H9 (cell line): ENCODE measurements around the gene SRRM3. TPM values are rescaled to one million over a fixed set of nuclear protein-coding genes. Genes with fewer than 3 reads are reported as not detected.
A peak's percentile ranks its signal among the peaks of the same experiment; 100 is the strongest.

ENCODE experiments used
- DNase-seq: peaks from one replicate; pipeline ENCODE4 v3.0.0-alpha.2; 2017
- H2AFZ ChIP-seq: one replicate; pipeline ENCODE4 v1.6.1; 2013; ENCODE audit warnings: mild to moderate bottlenecking, low read length, control low read depth, moderate library complexity
- H2AK5ac ChIP-seq: 2 replicates; pipeline ENCODE4 v1.6.1; 2013; ENCODE audit warnings: low read length, control low read depth, mixed read lengths; ENCODE audit not compliant: insufficient read length
- H2BK120ac ChIP-seq: one replicate; pipeline ENCODE4 v1.6.1; 2013; ENCODE audit warnings: low read depth, mild to moderate bottlenecking, low read length, control low read depth, inconsistent platforms; ENCODE audit not compliant: poor library complexity, severe bottlenecking
- H2BK12ac ChIP-seq: 2 replicates; pipeline ENCODE4 v1.6.1; 2013; ENCODE audit warnings: low read length, control low read depth, mixed read lengths, low read depth; ENCODE audit not compliant: insufficient read length
- H2BK15ac ChIP-seq: 2 replicates; pipeline ENCODE4 v1.6.1; 2013; ENCODE audit warnings: low read depth, low read length, control low read depth
- H2BK20ac ChIP-seq: one replicate; pipeline ENCODE4 v1.6.1; 2013; ENCODE audit warnings: low read depth, mild to moderate bottlenecking, low read length, control low read depth, inconsistent platforms; ENCODE audit not compliant: poor library complexity, severe bottlenecking
- H2BK5ac ChIP-seq: 2 replicates; pipeline ENCODE4 v1.6.1; 2013; ENCODE audit warnings: low read length, control low read depth, mixed read lengths; ENCODE audit not compliant: insufficient read length
- H3K14ac ChIP-seq: 2 replicates; pipeline ENCODE4 v1.6.1; 2013; ENCODE audit warnings: low read length, control low read depth; ENCODE audit not compliant: insufficient read depth
- H3K18ac ChIP-seq: 2 replicates; pipeline ENCODE4 v1.6.1; 2013; ENCODE audit warnings: low read depth, mild to moderate bottlenecking, mixed read lengths, low read length, control low read depth; ENCODE audit not compliant: insufficient read length
- H3K23ac ChIP-seq: 2 replicates; pipeline ENCODE4 v1.6.1; 2013; ENCODE audit warnings: low read length, control low read depth, mixed read lengths, low read depth; ENCODE audit not compliant: insufficient read length
- H3K23me2 ChIP-seq: 2 replicates; pipeline ENCODE4 v1.6.1; 2013; ENCODE audit warnings: low read depth, mild to moderate bottlenecking, mixed read lengths, low read length, control low read depth; ENCODE audit not compliant: insufficient read length, poor library complexity, severe bottlenecking
- H3K27ac ChIP-seq: 2 replicates; pipeline ENCODE4 v1.5.1; 2013; ENCODE audit warnings: low read length, control low read depth, mixed read lengths, low read depth; ENCODE audit not compliant: insufficient read length
- H3K27me3 ChIP-seq: 2 replicates; pipeline ENCODE4 v1.6.1; 2013; ENCODE audit warnings: low read length, control low read depth, inconsistent platforms; ENCODE audit not compliant: insufficient read depth
- H3K4ac ChIP-seq: 2 replicates; pipeline ENCODE4 v1.6.1; 2013; ENCODE audit warnings: low read depth, mild to moderate bottlenecking, control low read depth, inconsistent platforms, low read length, moderate library complexity
- H3K4me1 ChIP-seq: 2 replicates; pipeline ENCODE4 v1.6.1; 2013; ENCODE audit warnings: low read length, control low read depth, inconsistent platforms; ENCODE audit not compliant: insufficient read depth
- H3K4me2 ChIP-seq: 2 replicates; pipeline ENCODE4 v1.6.1; 2013; ENCODE audit warnings: low read length, control low read depth, mixed read lengths; ENCODE audit not compliant: insufficient read length, insufficient read depth
- H3K56ac ChIP-seq: 2 replicates; pipeline ENCODE4 v1.6.1; 2013; ENCODE audit warnings: low read depth, mild to moderate bottlenecking, mixed read lengths, low read length, control low read depth; ENCODE audit not compliant: insufficient read length
- H3K79me1 ChIP-seq: 2 replicates; pipeline ENCODE4 v1.6.1; 2013; ENCODE audit warnings: low read depth, mild to moderate bottlenecking, moderate library complexity, low read length, control low read depth, inconsistent platforms; ENCODE audit not compliant: insufficient read depth, poor library complexity, severe bottlenecking
- H3K79me2 ChIP-seq: 2 replicates; pipeline ENCODE4 v1.6.1; 2013; ENCODE audit warnings: low read length, control low read depth, inconsistent platforms; ENCODE audit not compliant: insufficient read depth
- H3K9ac ChIP-seq: 2 replicates; pipeline ENCODE4 v1.6.1; 2013; ENCODE audit warnings: low read length, control low read depth, mixed read lengths; ENCODE audit not compliant: insufficient read length; ENCODE audit errors: extremely low read depth
- H3K9me3 ChIP-seq: one replicate; pipeline ENCODE4 v1.6.1; 2013; ENCODE audit warnings: low read depth, low read length, inconsistent platforms; ENCODE audit not compliant: control insufficient read depth
- H3T11ph ChIP-seq: one replicate; pipeline ENCODE4 v1.6.1; 2013; ENCODE audit warnings: mild to moderate bottlenecking, low read length, control low read depth, inconsistent platforms
- H4K20me1 ChIP-seq: one replicate; pipeline ENCODE4 v1.6.1; 2013; ENCODE audit not compliant: control insufficient read depth, insufficient read length, insufficient read depth
- H4K5ac ChIP-seq: 2 replicates; pipeline ENCODE4 v1.6.1; 2013; ENCODE audit warnings: low read depth, mild to moderate bottlenecking, mixed read lengths, low read length, control low read depth; ENCODE audit not compliant: insufficient read length
- H4K8ac ChIP-seq: replicated peaks from 2 replicates; pipeline ENCODE4 v1.6.1; 2013; ENCODE audit warnings: low read length, control low read depth, mixed read lengths, low read depth; ENCODE audit not compliant: insufficient read length
- H4K91ac ChIP-seq: 2 replicates; pipeline ENCODE4 v1.6.1; 2013; ENCODE audit warnings: low read depth, mild to moderate bottlenecking, moderate library complexity, mixed read lengths, low read length, control low read depth; ENCODE audit not compliant: insufficient read length
- H3K27ac Mint-ChIP-seq, 3 experiments: 2 replicates in 2 of 3; 3 replicates in 1 of 3; pipeline ENCODE4 v1.8.0; 2020 to 2021; ENCODE audit warnings: mixed read lengths in 3 of 3, mild to moderate bottlenecking in 1 of 3, moderate library complexity in 1 of 3
- H3K27me3 Mint-ChIP-seq: 2 replicates; pipeline ENCODE4 v1.8.0; 2021; ENCODE audit warnings: low read depth, mild to moderate bottlenecking, moderate library complexity, mixed read lengths
- H3K36me3 Mint-ChIP-seq, 3 experiments: 2 replicates in 2 of 3; 3 replicates in 1 of 3; pipeline ENCODE4 v1.8.0; 2020 to 2021; ENCODE audit warnings: low read depth in 3 of 3, mixed read lengths in 3 of 3; ENCODE audit not compliant: insufficient read depth in 1 of 3
- H3K4me1 Mint-ChIP-seq, 2 experiments: 2 replicates each; pipeline ENCODE4 v1.8.0; 2020; ENCODE audit warnings: mixed read lengths in 2 of 2
- H3K4me3 Mint-ChIP-seq, 2 experiments: 2 replicates in 1 of 2; 3 replicates in 1 of 2; pipeline ENCODE4 v1.8.0; 2020 to 2021; ENCODE audit warnings: mild to moderate bottlenecking in 2 of 2, mixed read lengths in 2 of 2, moderate library complexity in 1 of 2
- H3K9me3 Mint-ChIP-seq, 2 experiments: 2 replicates in 1 of 2; 3 replicates in 1 of 2; pipeline ENCODE4 v1.8.0; 2020; ENCODE audit warnings: mild to moderate bottlenecking in 2 of 2, mixed read lengths in 2 of 2, moderate library complexity in 1 of 2
- CTCF ChIP-seq: fragments of 200-600 bp; sonication (generic); conservative IDR thresholded peaks from 3 replicates; pipeline ENCODE4 v1.8.0; 2021; ENCODE audit warnings: antibody characterized with exemption, mild to moderate bottlenecking
- WGBS: extraction: QIAGEN DNeasy Blood & Tissue Kit; methylation state at CpG from one replicate; pipeline ENCODE4 v1.1.7; 2013; ENCODE audit warnings: missing lambda C conversion rate, low lambda C conversion rate, mixed read lengths; ENCODE audit not compliant: insufficient read length; ENCODE audit errors: extremely low coverage; 5-methylcytosine and 5-hydroxymethylcytosine counted together
- total RNA-seq: library from RNA; stranded (reverse); gene quantifications from 2 replicates; pipeline ENCODE4 v1.2.1, GENCODE V29; 2021

Gene SRRM3
- total RNA-seq, 1 experiment from 2014 or later, result 11.0 TPM

GRCh38 chr7:76165106-76165972 lies 36.4 kb upstream of the SRRM3 start:
- no peaks in the 10 kb centered on the region; the same call in 1 of the 2 replicates for H3K4me1 ChIP-seq
- Mint-ChIP-seq H3K4me1 (peaks cover 28 to 44% of the 10 kb centered on the region in 2 experiments), H3K36me3 (no peaks in the 10 kb centered on the region; a peak in 2 of 7 replicates), H3K27me3 (no peaks in the 10 kb centered on the region), H3K4me3 (no peak overlapping the region; a peak in 1 of 5 replicates), H3K27ac (peak overlapping the region; percentile 72 to 99 (median 99); a peak in 5 of 7 replicates), H3K9me3 (no peaks in the 10 kb centered on the region; a peak in 1 of 5 replicates)
- peak overlapping the region; percentile 76 for H3K18ac ChIP-seq
- no peak overlapping the region for H2BK5ac ChIP-seq
- WGBS, result no CpG with 5 or more reads among the region's 19 CpGs
- H2AK5ac ChIP-seq, result peak overlapping the region; percentile 47
- H3K27me3 ChIP-seq, result no peaks in the 10 kb centered on the region
- H3K79me1 ChIP-seq, result no peaks in the 10 kb centered on the region
- H4K91ac ChIP-seq, result peak overlapping the region; percentile 99
- H2BK20ac ChIP-seq, result no peak overlapping the region
- H2BK120ac ChIP-seq, result peak overlapping the region; percentile 97
- DNase-seq, result peak; percentile 29
- no peak overlapping the region for H3K56ac ChIP-seq
- peak overlapping the region; percentile 64 for H3T11ph ChIP-seq
- no peak overlapping the region for H3K27ac ChIP-seq
- no peaks in the 10 kb centered on the region for H4K20me1 ChIP-seq
- no peak for TF ChIP-seq CTCF
- H4K5ac ChIP-seq, result no peak overlapping the region
- H3K9me3 ChIP-seq, result no peaks in the 10 kb centered on the region
- peak overlapping the region; percentile 93 for H3K4ac ChIP-seq
- no peak overlapping the region for H2AFZ ChIP-seq
- H3K23ac ChIP-seq, result no peak overlapping the region
- H3K9ac ChIP-seq, result no peak overlapping the region
- peak overlapping the region; percentile 75; the same call in 1 of the 2 replicates for H2BK15ac ChIP-seq
- H3K4me2 ChIP-seq, result no peak overlapping the region
- H3K79me2 ChIP-seq, result no peaks in the 10 kb centered on the region
- H4K8ac ChIP-seq, result peak overlapping the region; percentile 71
- peak overlapping the region; percentile 60; the same call in 1 of the 2 replicates for H3K14ac ChIP-seq
- peaks cover 6% of the 10 kb centered on the region for H3K23me2 ChIP-seq
- H2BK12ac ChIP-seq, result peak overlapping the region; percentile 90
